Lower leg skin (tissue), 3 donors: Measurements from ENCODE around the gene GPRC5C.

Experiments
- POLR2A ChIP-seq, 2 donors: fragments of 450-650 bp; IDR thresholded peaks; one replicate each; pipeline ENCODE4 v1.6.1; 2016 to 2017; ENCODE audit warnings: antibody characterized with exemption in 2 of 2, mild to moderate bottlenecking in 1 of 2, moderate library complexity in 1 of 2
- TF ChIP-seq, protein P1 (sequence below), 3 donors: fragments of 450-650 bp; IDR thresholded peaks; one replicate each; pipeline ENCODE4 v1.5.1; 2016; ENCODE audit warnings: antibody characterized with exemption in 3 of 3, mild to moderate bottlenecking in 3 of 3, moderate library complexity in 2 of 3

DNA sequence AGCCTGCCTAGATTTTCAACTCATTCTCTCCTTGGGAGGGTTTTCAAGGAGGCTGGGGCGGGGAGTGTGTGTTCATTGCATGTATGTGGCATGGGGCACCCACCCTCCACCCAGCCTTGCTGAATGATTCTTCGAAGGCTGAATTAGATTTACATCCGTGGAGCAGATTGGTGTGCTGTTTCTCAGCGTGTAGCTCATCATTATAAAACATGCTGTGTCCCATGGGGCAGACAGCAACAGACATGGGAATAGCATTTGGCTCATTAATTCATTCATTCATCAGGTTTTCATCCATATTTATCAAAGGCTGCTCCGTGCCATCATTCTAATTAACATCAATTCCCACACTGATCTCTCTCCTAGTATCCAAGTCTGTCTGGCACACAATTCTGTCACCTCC lies 23.9 kb downstream of the GPRC5C start:
- TF ChIP-seq, protein P1, sequence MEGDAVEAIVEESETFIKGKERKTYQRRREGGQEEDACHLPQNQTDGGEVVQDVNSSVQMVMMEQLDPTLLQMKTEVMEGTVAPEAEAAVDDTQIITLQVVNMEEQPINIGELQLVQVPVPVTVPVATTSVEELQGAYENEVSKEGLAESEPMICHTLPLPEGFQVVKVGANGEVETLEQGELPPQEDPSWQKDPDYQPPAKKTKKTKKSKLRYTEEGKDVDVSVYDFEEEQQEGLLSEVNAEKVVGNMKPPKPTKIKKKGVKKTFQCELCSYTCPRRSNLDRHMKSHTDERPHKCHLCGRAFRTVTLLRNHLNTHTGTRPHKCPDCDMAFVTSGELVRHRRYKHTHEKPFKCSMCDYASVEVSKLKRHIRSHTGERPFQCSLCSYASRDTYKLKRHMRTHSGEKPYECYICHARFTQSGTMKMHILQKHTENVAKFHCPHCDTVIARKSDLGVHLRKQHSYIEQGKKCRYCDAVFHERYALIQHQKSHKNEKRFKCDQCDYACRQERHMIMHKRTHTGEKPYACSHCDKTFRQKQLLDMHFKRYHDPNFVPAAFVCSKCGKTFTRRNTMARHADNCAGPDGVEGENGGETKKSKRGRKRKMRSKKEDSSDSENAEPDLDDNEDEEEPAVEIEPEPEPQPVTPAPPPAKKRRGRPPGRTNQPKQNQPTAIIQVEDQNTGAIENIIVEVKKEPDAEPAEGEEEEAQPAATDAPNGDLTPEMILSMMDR (IDR thresholded peaks at IDR 0.05), result no peak
- no peak for TF ChIP-seq POLR2A (IDR thresholded peaks at IDR 0.05)
